Kasumi-1 (cell line): Measurements from ENCODE around the gene PTPRK.
"Not testable (repeated sequence)": the region's sequence is repeated elsewhere in the genome, so short reads cannot be mapped to it uniquely, and the experiment has no call there.

Experiments used
- DNase-seq, 2 experiments: peaks; one replicate each; lab custom pipeline; 2025; lab: John Stamatoyannopoulos, UW

The PTPRK gene

DNA sequence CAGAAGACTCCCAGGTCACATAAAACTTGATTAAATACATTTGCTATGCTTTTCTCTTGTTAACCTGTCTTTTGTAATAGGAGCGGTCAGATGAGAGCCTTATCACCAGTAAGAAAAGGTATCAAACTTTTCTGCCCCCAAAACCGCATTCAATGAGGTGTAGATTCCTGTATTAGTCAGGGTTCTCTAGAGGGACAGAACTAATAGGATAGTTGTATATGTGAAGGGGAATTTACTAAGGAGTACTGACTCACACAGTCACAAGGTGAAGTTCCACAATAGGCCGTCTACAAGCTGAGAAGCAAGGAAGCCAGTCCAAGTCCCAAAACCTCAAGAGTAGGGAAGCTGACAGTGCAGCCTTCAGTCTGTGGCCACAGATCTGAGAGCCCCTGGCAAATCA, 32.7 kb downstream of the PTPRK start:
- no peak for DNase-seq

DNA sequence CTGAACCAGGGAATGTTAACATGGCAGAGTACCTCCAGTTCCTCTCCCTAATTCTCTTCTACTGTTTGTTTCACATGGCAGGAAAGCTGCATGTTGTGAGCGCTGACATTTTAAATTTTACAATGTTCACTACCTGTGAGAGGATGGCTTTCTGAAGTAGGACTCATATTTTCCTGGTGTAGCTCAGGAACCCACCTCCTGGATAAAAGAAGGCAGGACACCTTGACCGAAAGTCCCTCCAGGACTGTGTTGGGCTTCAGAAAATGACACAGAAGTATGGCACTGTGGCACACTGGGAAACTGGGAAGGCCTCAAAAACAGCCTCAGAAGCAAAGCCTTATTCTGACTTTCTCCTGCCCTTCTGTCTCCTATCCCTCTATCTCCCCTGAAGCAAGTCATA, 33.3 kb downstream of the PTPRK start:
- DNase-seq: no peak

DNA sequence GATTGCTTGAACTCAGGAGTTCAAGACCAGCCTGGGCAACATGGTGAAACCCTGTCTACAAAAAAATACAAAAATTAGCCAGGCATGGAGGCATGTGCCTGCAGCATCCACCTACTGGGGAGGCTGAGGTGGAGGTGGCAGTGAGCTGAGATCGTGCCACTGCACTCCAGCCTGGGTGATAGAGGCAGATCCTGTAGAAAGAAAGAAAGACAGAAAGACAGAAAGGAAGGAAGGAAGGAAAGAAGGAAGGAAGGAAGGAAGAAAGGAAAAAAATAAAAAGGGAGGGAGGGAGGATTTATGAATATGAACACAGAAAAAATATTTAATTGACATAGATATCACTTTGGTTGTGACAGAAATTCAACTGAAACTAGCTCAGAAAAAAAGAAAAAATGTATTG, 33.8 kb downstream of the PTPRK start:
- not testable (repeated sequence) for DNase-seq

DNA sequence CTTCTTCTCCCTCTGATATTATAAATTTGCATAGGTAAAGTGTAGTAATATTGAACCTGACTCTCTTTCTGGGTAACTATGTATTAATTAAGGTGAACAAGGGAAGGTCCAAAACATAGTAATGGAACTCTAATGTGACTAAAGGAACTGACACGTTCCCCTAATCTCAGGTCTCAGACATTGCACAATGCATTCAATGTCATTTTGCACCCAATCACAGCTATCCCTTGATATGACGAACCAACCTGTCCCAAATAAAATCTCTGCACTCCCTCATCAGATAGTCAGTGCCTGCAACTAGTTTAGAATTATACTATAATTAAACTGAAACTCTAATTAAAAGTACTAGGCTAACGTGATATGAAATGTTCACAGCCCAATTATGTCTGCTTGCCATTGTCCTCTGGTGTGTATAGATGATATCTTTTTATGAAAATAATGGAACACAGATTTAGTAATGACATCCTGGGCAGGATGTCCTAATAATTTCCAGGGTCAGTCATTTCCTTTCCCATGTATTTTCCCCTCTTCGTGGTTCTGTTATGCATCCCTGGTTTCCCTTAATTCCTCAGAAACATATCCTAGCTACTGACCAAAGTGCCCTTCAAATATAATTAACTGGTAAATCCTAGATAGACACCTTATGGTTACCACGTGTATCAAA, 36.8 kb downstream of the PTPRK start:
- no peak for DNase-seq

DNA sequence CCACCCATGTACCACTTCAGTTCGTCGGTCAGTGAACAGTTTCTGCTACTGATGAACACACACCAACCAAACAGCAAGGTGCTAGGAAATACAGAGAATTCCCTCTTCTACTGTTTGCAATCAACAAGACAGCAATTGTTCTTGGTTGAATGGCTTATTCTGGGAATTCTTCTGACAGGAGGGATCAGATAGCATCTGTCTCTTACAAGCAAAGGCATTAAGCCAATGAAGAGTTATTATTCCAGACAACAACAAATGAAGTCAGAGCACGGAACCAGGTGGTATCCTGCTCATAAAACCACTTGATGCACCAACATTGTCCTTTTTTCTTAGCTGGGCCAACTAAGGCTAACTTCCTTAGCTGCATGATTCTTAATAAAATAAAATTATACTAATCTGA, 37.8 kb downstream of the PTPRK start:
- DNase-seq: no peak

DNA sequence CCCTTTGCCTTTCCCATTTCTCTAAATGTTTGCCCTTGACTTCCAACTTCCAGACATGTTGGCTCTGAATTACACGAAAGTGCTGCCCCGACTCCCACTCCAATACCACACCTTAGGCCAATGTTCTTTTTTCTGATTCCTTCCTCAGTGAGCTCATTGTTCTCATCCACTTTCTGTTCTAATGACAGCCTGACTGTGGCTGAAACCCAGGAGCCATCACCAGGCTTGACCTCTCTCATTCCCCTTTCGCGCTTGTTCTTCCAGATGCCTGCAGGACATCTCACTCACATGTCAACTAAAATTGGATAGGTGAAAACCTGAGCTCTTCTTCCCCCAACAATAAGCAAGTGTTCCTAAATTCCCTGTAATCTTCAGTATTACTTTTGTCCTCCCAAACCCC, 40.4 kb downstream of the PTPRK start:
- DNase-seq: no peak

DNA sequence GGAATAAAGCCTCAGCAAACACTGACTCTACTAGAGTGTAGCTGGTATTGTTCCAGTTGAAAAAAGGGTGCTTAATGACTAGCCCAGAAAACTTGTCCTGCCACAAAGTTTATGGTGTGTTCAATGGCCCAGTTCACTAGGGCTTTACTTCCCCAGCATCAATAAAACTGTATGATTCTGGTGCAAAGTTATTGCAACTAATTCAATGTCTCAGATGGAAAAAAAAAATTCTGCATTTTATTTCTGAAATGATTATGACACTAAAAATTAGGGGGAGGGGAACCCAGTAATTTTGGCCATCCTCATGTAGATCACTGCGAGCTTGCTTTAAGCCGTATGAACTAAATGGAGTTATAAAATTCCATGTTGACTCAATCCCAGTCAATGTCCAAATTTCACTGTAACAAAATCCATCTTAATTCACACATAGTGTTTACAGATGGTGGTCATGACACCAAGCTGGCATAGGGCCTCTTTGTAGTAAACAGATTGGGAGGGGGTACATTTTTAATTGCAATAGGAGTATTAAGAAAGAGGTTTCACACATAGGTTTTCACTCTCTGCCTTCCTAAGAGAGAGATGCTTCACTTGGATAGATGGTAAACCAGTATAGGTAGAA, 41.2 kb downstream of the PTPRK start:
- DNase-seq: no peak

DNA sequence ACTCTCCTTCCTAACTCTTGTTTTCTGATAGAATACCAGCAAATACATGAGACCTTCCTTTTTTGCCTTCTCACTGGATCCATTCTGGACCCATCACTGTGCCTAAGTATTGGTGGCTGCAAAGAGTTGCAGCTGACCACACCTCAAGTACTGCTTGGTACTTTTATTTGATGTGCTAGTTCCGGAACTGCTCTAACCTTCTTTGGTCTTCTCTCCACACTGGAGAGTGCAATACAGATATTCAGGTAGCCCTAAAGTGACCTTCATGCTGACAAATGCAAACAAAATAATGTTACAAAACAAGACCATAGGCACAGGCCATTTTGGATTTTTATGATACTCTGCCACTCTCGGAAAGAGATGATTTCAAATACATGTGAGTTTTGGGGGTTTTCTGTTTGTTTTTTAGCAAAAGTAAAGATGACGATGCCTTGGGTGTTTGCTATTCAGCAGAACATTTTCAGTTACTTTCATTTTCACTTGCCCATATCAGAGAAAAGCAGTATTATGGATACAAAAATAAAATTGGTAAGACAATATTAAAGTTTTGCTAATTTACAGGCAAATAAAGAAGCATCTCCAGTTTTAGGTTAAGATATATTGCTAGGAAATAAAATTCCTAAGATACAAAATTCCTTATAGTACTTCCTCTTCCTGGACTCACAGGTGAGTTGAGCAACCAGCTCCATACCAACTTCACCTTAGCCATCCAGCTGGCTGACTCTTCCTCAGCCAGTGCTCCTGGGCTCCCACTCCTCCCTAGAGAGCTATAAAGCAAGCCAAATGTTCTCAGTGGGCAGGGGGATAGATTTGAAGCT, 42.0 kb downstream of the PTPRK start:
- no peak for DNase-seq

DNA sequence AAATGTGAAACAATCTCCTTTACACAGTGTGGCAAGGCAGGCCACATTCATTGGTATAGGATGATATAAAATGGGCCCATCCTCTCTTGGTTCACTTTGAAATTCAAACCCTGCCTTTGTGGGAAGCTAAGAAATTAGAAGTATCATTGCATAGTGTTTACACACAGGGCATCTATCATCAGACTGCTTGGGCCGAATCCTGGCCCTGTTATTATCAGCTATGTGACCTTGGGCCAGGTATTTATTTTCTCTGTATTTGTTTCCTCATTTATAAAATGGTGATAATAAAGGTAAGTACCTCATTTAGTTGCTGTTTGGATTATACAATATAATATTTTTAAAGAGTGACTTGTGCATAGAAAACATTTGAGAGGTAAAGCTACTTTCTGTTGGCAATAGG, 45.5 kb downstream of the PTPRK start:
- DNase-seq: no peak

DNA sequence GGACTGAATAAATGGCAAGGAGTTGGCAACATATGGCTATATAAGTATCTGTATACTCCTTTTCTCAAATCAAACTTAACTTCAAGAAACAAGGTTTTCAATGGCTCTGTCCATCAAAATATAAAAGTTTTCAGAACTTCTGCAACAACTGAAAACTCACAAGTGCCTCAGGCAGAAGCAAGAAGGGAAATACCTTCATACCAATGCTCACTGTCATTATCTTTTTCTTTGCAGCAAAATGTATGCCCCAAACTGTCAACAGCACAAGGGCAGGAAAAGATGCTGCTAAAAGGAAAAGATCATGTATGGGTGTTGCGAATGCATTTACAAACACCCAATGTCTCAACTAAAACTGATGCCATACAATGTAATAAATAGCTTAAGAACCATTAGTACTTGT, 45.9 kb downstream of the PTPRK start:
- no peak for DNase-seq

DNA sequence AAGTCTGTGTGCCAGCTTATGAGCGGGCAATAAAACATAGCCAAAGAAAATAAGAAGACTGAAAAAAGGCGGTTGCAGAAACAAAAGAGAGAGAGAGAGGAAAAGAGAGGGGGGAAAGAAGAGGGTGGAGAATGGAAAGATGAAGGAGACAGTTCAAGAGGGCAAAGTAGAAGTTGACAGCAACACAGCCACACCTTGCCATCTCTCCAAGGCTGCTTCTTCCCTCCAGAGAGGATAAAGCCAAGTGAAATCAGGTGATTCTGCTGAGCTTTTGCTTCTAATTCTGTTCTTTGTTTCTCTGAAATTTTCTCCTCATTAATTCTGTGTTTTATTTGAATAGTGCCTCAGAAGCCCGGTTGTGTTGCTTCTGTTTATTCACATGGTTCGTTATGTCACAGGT, 48.5 kb downstream of the PTPRK start:
- DNase-seq: no peak

DNA sequence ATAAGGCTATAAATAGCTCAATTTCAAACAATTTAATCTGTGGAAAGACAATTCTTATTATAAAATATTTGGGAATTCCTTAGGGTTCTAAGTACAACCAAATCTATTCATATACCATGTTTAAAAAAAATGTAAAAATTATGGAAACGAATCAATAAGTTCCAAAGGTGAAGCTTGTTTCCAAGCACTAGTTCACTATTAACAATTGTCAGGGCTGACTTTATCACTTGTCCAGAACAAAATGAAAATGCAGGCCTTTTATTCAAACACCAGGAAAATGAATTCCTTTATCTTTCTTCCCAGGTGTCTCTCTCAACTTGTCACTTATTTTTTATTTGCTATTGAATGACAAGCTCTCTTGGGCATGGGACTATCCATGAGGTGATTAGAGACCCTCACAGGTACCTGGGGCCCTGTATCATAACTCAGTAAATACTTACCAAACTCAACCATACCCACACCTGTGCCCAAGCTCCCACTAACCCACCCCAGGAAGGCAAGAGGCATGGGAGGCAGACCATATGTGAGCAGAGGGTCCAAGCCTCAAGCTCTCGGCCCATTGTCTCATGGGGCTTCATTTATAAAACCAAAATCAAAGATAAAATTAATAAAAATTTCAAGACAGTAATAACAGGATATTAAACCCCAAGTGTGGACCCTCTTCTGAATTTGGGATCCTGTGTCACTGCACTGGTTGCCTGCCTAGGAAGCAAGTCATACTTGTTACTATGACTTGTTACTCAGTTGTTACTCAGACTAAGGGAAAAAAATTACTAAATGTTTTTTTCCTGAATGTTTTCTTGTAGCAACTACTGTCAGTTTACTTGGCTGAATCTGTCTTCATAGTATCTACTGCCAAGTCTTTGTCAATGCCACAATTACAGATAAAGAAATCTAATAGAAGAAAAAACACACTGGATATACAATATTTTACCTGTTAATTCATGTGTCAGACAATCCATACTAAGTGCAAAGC, 54.7 kb downstream of the PTPRK start:
- DNase-seq: no peak

DNA sequence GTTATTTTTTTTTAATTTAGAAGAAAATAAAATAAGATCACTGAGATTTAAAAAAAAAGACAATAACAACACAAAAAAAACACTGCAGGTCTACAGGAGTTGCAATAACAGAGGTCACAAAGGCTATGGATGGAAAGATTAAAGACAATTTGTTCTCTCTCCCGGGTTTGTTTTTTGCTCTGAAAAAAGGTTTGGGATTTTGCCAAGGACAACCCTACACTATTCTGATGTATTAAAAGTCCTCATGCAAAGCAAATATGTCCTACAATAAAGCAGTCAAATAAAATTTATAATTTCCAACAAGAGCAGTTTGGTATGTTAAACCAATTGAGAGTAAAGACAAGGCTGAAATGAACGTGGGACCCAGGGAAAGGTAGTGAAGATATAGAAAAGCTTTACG, 55.6 kb downstream of the PTPRK start:
- no peak for DNase-seq

DNA sequence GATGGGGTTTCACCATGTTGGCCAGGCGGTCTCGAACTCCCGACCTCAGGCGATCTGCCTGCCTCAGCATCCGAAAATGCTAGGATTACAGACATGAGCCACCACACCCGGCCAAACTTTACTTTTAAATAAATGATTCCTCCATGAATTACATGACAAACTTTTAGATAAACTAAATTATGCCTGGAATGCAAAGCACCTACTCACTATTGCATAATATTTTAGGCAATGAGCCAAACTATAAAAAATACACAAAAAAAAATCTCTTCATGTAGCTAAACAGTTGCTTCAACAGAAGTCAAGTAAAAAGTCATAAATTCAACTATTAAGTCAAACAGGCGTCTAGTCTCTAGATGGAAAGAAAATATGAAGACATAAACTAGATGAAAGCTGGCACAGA, 56.5 kb downstream of the PTPRK start:
- no peak for DNase-seq

DNA sequence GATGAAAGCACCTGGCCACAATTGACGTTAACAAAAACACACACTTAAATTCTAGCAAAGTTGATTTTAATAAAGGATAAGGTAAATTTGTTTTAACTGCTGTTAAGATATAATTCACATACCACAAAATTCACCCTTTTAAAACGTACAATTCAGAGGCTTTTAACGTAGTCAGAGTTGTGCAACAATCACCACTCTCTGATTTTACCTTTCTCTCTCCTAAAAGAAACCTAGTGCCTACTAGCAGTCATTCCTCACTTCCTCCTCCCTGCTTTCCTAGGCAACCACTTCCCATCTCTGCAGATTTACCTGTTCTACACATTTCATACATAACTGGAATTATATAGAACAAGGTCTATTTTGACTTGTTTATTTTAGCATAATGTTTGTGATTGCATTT, 58.9 kb downstream of the PTPRK start:
- DNase-seq: no peak

DNA sequence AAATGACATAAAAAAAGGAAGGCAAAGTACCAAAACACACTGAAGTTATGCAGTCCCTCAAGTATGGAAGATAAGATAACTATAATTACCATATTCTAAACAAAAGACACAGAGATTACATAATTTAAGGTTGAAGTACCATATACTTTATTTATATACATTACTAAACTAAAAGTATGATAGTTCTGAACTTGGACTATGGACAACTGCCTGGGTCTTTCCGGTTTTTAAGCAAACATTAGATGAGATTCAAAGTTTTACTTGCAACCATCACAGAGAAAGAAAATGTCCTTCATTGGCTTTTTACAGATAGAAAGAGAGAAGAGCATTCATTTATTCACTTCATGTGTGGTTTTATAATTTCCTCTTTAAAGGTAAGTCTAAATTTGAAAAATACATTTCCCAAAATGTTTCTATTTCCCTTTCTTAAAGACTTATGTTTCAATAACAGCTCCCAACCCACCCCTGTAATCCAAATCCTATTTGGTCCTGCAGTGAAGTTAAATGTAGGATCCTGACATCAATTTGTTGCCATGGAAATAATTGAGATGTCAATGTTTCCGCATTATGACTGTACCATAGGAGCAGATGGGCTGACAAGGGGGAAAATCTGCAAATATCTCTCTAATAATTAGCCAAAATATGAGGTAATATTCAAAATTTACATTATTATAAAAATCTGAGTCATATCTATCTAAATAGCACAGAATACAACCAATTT, 63.7 kb downstream of the PTPRK start:
- DNase-seq: no peak

DNA sequence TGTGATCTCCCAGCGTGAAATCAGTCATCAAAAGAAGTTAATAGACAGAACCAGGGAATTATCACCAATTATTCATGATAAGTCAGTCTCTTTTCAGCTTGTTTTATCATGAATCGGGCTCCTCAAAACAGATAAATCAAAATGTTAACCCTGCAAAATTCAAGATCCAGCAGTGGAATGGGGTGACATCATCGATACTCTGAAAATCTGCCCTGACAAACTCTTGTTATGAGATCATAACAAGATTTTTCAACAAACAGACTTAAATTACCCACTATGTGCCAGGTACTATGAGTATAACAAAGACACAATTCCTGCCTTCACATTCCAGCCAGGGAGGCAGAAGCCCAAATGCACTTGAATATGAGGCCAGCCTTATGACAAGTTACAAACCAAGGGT, 64.4 kb downstream of the PTPRK start:
- no peak for DNase-seq

DNA sequence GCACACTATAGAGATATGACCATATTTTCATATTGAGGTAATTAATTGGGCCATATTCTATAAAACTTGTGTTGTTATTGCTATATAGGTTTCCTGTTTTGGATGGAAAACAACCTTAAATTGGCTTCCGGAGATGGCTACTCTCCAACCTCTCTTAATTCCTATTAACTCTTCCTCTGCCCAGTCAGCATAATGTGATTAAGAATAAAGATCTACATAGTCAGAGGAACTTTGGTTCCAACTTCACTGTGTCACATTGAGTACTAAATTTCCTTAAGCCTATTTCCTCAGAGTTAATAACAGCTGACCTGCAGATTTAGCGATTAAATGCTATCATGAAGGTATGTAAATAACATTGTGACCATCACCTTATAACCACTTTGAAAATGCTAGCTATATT, 67.7 kb downstream of the PTPRK start:
- no peak for DNase-seq

DNA sequence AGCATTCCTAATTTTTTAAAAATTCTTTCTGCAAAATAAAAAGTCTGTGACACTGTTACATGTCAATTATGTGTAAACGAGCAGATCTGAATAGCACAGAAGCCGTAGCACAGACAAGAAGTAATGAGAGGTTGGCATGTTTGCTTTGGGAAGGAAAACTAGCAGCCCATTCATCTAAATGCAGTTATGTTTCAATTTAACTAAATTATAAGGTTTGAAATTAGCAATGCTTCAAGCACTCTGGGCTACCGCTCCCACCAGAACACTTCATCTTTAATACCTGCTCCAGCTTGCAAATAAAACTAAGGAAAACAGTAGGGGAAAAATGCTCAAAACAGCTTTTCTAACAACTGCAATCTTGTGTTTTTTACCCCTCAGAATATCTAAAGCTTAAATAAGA, 73.9 kb downstream of the PTPRK start:
- DNase-seq: no peak

DNA sequence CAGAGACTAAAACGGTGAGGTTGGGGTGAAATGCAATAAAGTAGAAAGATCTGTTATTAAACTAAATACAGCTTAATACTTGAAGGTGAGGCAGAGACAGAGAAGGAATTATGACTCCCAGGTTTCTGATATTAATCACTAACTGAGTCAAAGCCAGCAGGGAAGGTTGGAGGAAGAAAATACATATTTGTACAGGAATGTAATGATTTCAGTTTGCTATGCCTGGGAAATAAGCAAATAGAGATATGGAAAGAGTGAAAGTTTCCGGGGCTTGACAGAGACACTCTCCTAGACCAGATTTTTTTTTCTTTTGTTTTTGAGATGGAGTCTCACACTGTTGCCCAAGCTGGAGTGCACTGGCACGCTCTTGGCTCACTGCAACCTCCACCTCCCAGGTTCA, 76.8 kb downstream of the PTPRK start:
- no peak for DNase-seq

DNA sequence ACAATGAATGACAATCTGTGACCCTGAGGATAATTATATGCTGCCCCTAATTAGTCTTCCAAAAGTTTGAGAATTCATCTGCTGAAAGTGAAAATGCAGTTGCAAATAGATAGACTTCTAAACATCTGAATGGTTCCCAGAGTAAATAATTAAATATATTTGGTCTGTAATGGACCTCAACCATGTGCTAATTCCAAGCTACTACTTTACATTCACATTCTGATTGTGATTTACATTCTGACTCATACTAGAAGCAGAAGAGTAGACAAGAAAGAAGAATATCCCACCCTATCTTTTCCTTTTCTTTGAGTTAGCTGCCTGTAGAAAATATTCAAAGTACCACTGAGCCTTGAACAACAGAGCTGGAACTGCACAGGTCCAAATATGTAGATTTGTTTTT, 80.8 kb downstream of the PTPRK start:
- no peak for DNase-seq

DNA sequence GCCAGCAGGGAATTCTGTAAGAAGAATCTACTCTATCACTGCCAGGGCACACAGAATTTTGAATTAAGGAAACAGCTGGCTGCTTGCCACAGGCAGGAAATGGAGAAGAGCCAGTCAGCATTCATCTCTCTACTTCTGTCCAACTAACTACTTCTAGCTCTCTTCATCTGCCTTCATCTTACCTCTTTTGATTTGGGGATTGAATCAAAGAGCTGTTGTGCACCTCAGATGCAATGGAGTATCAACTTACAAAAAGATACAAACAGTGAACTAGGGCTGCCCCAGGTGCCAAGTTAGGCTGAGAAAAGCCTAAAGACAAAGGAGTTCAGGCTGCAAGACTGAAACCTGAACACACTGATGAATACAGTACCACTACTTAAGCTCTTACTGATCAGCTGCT, 82.0 kb downstream of the PTPRK start:
- peak; percentile 1 to 13 for DNase-seq
